SU-DHL-6 (cell line): ENCODE data around the gene DDX51.
"Not testable (repeated sequence)": the region's sequence is repeated elsewhere in the genome, so short reads cannot be mapped to it uniquely, and the experiment has no call there.

Source experiments
- H2AFZ ChIP-seq: fragments of 200-600 bp; sonication (generic); 2 replicates; pipeline ENCODE4 v1.6.1; 2014; ENCODE audit warnings: low read depth, mild to moderate bottlenecking, moderate library complexity, mixed read lengths, antibody characterized with exemption, low read length; ENCODE audit not compliant: severe bottlenecking
- H3F3A ChIP-seq: fragments of 200-600 bp; shearing (Covaris generic); 2 replicates; pipeline ENCODE4 v1.6.0; 2016; ENCODE audit warnings: antibody characterized with exemption, mild to moderate bottlenecking; ENCODE audit not compliant: insufficient read depth
- H3K27ac ChIP-seq: fragments of 200-600 bp; sonication (generic); 2 replicates; pipeline ENCODE4 v1.5.1; 2016; ENCODE audit warnings: low read depth, mild to moderate bottlenecking, low read length, moderate library complexity, mixed read lengths
- H3K27me3 ChIP-seq: fragments of 200-600 bp; sonication (generic), shearing (Covaris generic); 2 replicates; pipeline ENCODE4 v1.6.0; 2014; ENCODE audit warnings: mild to moderate bottlenecking, low read length
- H3K36me3 ChIP-seq: fragments of 200-600 bp; sonication (generic); 2 replicates; pipeline ENCODE4 v1.6.1; 2014; ENCODE audit warnings: mild to moderate bottlenecking, low read length, mixed read lengths
- H3K4me2 ChIP-seq: fragments of 300-600, 200-600 bp; shearing (Covaris generic), sonication (generic); 2 replicates; pipeline ENCODE4 v1.6.0; 2014; ENCODE audit warnings: low read length, low read depth, mild to moderate bottlenecking; ENCODE audit not compliant: poor library complexity, severe bottlenecking
- H3K4me3 ChIP-seq: fragments of 200-600 bp; sonication (generic); 2 replicates; pipeline ENCODE4 v1.5.1; 2014; ENCODE audit warnings: antibody characterized with exemption, low read length, mild to moderate bottlenecking, mixed read lengths; ENCODE audit not compliant: insufficient read depth, poor library complexity, severe bottlenecking
- H3K79me2 ChIP-seq: fragments of 200-600 bp; sonication (generic); 2 replicates; pipeline ENCODE4 v1.6.1; 2014; ENCODE audit warnings: mild to moderate bottlenecking, low read length, moderate library complexity; ENCODE audit not compliant: insufficient read depth
- H3K9ac ChIP-seq: fragments of 200-600 bp; sonication (generic); 2 replicates; pipeline ENCODE4 v1.7.0; 2014; ENCODE audit warnings: mild to moderate bottlenecking, low read length
- H3K9me2 ChIP-seq: fragments of 200-600 bp; sonication (generic); replicated peaks from 2 replicates; pipeline ENCODE4 v1.6.1; 2014; ENCODE audit warnings: low read length; ENCODE audit not compliant: insufficient read depth
- H3K9me3 ChIP-seq: fragments of 200-600 bp; sonication (generic); 2 replicates; pipeline ENCODE4 v1.6.1; 2014; ENCODE audit warnings: low read length, mixed read lengths; ENCODE audit not compliant: insufficient read depth
- H4K20me1 ChIP-seq: fragments of 200-600 bp; sonication (generic); 2 replicates; pipeline ENCODE4 v1.6.1; 2014; ENCODE audit warnings: low read depth, mild to moderate bottlenecking, antibody characterized with exemption, low read length, moderate library complexity, mixed read lengths
- CTCF ChIP-seq: fragments of 200-600 bp; sonication (generic); IDR thresholded peaks from one replicate; pipeline ENCODE4 v1.5.1; 2017; ENCODE audit warnings: antibody characterized with exemption, mild to moderate bottlenecking, low read length, moderate library complexity; ENCODE audit not compliant: insufficient read depth, poor library complexity, severe bottlenecking
- EZH2phosphoT487 ChIP-seq: fragments of 200-600 bp; sonication (generic), shearing (Covaris generic); conservative IDR thresholded peaks from 2 replicates; pipeline ENCODE4 v1.6.1; 2018; ENCODE audit warnings: mild to moderate bottlenecking, antibody characterized with exemption, low read length, moderate library complexity, mixed read lengths

Gene DDX51

GRCh38 chr12:132138941-132139871, 4.9 kb downstream of the DDX51 start:
- no peak overlapping the region for H3K4me2 ChIP-seq
- TF ChIP-seq CTCF, result no peak
- H4K20me1 ChIP-seq, result no peaks in the 10 kb centered on the region
- H3K9me2 ChIP-seq, result no peaks in the 10 kb centered on the region
- no peaks in the 10 kb centered on the region for H3K27me3 ChIP-seq
- 0 out of 2 replicates have a peak, but pooled peaks cover 4% of the 10 kb centered on the region for H3F3A ChIP-seq
- no peaks in the 10 kb centered on the region for H3K36me3 ChIP-seq
- no peak overlapping the region for H2AFZ ChIP-seq
- H3K9ac ChIP-seq, result no peak overlapping the region
- H3K27ac ChIP-seq, result no peak overlapping the region
- H3K79me2 ChIP-seq, result peaks cover 14% of the 10 kb centered on the region
- no peak overlapping the region for H3K4me3 ChIP-seq
- H3K9me3 ChIP-seq, result no peaks in the 10 kb centered on the region

- H4K20me1 ChIP-seq, result no peaks in the 10 kb centered on the region
- H3K27ac ChIP-seq, result no peak overlapping the region
- H3F3A ChIP-seq, result 0 out of 2 replicates have a peak, but pooled peaks cover 4% of the 10 kb centered on the region
- no peaks in the 10 kb centered on the region for H3K27me3 ChIP-seq
- TF ChIP-seq CTCF (no peak), EZH2phosphoT487 (no peak)
- no peak overlapping the region for H3K9ac ChIP-seq
- no peak overlapping the region for H2AFZ ChIP-seq
- H3K79me2 ChIP-seq, result peaks cover 2% of the 10 kb centered on the region
- no peaks in the 10 kb centered on the region for H3K9me2 ChIP-seq
- no peaks in the 10 kb centered on the region for H3K36me3 ChIP-seq
- no peaks in the 10 kb centered on the region for H3K9me3 ChIP-seq
- H3K4me3 ChIP-seq, result no peak overlapping the region
- H3K4me2 ChIP-seq, result no peak overlapping the region
Measured at GRCh38 chr12:132137483-132138125, 6.5 kb downstream of the DDX51 start.

- H3K9me3 ChIP-seq, H3K4me2 ChIP-seq, H3K9me2 ChIP-seq, H3K27me3 ChIP-seq, H2AFZ ChIP-seq, H3K27ac ChIP-seq, H3K4me3 ChIP-seq, H4K20me1 ChIP-seq, H3K9ac ChIP-seq, H3K79me2 ChIP-seq, H3K36me3 ChIP-seq, H3F3A ChIP-seq: not testable (repeated sequence)
Measured at GRCh38 chr12:132136226-132136625, 7.9 kb downstream of the DDX51 start.

GRCh38 chr12:132134653-132135183, 9.4 kb downstream of the DDX51 start:
- H2AFZ ChIP-seq, H3K4me3 ChIP-seq, H3K79me2 ChIP-seq, H3K27me3 ChIP-seq, H3F3A ChIP-seq, H4K20me1 ChIP-seq, H3K9me2 ChIP-seq, H3K36me3 ChIP-seq, H3K9ac ChIP-seq, H3K9me3 ChIP-seq, H3K4me2 ChIP-seq, H3K27ac ChIP-seq: not testable (repeated sequence)
